ENCODE measurements around the gene TENT4B.

- TF ChIP-seq, protein P1, sequence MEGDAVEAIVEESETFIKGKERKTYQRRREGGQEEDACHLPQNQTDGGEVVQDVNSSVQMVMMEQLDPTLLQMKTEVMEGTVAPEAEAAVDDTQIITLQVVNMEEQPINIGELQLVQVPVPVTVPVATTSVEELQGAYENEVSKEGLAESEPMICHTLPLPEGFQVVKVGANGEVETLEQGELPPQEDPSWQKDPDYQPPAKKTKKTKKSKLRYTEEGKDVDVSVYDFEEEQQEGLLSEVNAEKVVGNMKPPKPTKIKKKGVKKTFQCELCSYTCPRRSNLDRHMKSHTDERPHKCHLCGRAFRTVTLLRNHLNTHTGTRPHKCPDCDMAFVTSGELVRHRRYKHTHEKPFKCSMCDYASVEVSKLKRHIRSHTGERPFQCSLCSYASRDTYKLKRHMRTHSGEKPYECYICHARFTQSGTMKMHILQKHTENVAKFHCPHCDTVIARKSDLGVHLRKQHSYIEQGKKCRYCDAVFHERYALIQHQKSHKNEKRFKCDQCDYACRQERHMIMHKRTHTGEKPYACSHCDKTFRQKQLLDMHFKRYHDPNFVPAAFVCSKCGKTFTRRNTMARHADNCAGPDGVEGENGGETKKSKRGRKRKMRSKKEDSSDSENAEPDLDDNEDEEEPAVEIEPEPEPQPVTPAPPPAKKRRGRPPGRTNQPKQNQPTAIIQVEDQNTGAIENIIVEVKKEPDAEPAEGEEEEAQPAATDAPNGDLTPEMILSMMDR (IDR thresholded peaks at IDR 0.05): no peak
- no peak for TF ChIP-seq ZFX (IDR thresholded peaks at IDR 0.05; ENCODE audit: borderline replicate concordance)
Observed at GRCh38 chr16:50169555-50170096, 16.5 kb downstream of the TENT4B start.
